PC-3 (cell line): ENCODE data around the gene SLAMF7. TPM values are rescaled to one million over a fixed set of nuclear protein-coding genes. Genes with fewer than 3 reads are reported as not detected.

Experiments used
- ATAC-seq: fragments of 200-7000 bp; cut with Tn5 transposase; 2 replicates; pipeline ENCODE4 v1.9.1; 2020; ENCODE audit warnings: mild to moderate bottlenecking, moderate library complexity
- BruUV-seq: library from RNA; stranded (reverse); fragments of 400-500 nt; replicated peaks from 2 replicates; lab custom pipeline; 2021; lab: Mats Ljungman, UMichigan
- CTCF ChIA-PET: fragments of 300-600 bp; sonication (Branson Sonifier 250); formaldehyde crosslinking; loops from one replicate; lab custom pipeline; 2022; ENCODE audit warnings: antibody characterized with exemption; lab: Charles Lee
- POLR2A ChIA-PET: fragments of 300-600 bp; sonication (Branson Sonifier 250); formaldehyde crosslinking; loops from one replicate; lab custom pipeline; 2022; ENCODE audit warnings: antibody characterized with exemption; ENCODE audit not compliant: unreplicated experiment; lab: Charles Lee
- DNase-seq: peaks from one replicate; pipeline ENCODE4 v3.0.0-alpha.2; 2015
- H2AFZ ChIP-seq: fragments of 300-600 bp; sonication (generic); 2 replicates; pipeline ENCODE4 v1.6.0; 2016; ENCODE audit warnings: antibody characterized with exemption, low read length
- H3F3A ChIP-seq: fragments of 300-600 bp; sonication (generic); one replicate; pipeline ENCODE4 v1.6.0; 2017; ENCODE audit warnings: antibody characterized with exemption, low read length, control low read depth, mild to moderate bottlenecking; ENCODE audit not compliant: unreplicated experiment
- H3K27ac ChIP-seq: fragments of 300-600 bp; sonication (generic); 2 replicates; pipeline ENCODE4 v1.5.1; 2016; ENCODE audit warnings: mild to moderate bottlenecking, low read length
- H3K27me3 ChIP-seq: fragments of 300-600 bp; sonication (generic); 2 replicates; pipeline ENCODE4 v1.6.1; 2016; ENCODE audit warnings: low read length, mixed read lengths
- H3K36me3 ChIP-seq: fragments of 300-600 bp; sonication (generic); 2 replicates; pipeline ENCODE4 v1.6.1; 2016; ENCODE audit warnings: low read depth, mixed run types, low read length, mixed read lengths
- H3K4me1 ChIP-seq: fragments of 300-600 bp; sonication (generic); 2 replicates; pipeline ENCODE4 v1.5.1; 2016; ENCODE audit warnings: low read length; ENCODE audit not compliant: insufficient read depth
- H3K4me2 ChIP-seq: fragments of 300-600 bp; sonication (generic); 2 replicates; pipeline ENCODE4 v1.6.0; 2016; ENCODE audit warnings: low read length
- H3K4me3 ChIP-seq: fragments of 300-600 bp; sonication (generic); 2 replicates; pipeline ENCODE4 v1.5.1; 2016; ENCODE audit warnings: mild to moderate bottlenecking, low read length, mixed read lengths
- H3K79me2 ChIP-seq: fragments of 300-600 bp; sonication (generic); 2 replicates; pipeline ENCODE4 v1.6.1; 2017; ENCODE audit warnings: low read length, mixed read lengths
- H3K9ac ChIP-seq: fragments of 300-600 bp; sonication (generic); 2 replicates; pipeline ENCODE4 v1.6.0; 2016; ENCODE audit warnings: mild to moderate bottlenecking, low read length
- H3K9me2 ChIP-seq: fragments of 300-600 bp; sonication (generic); replicated peaks from 2 replicates; pipeline ENCODE4 v1.6.1; 2016; ENCODE audit warnings: mixed run types, low read length, mixed read lengths
- H3K9me3 ChIP-seq: fragments of 300-600 bp; sonication (generic); 2 replicates; pipeline ENCODE4 v1.6.1; 2016; ENCODE audit warnings: low read length, mixed read lengths
- H4K20me1 ChIP-seq: fragments of 300-600 bp; sonication (generic); 2 replicates; pipeline ENCODE4 v1.6.1; 2016; ENCODE audit warnings: low read length, mixed read lengths
- CTCF ChIP-seq: fragments of 300-600 bp; sonication (generic); conservative IDR thresholded peaks from 2 replicates; pipeline ENCODE4 v1.5.1; 2017; ENCODE audit warnings: antibody characterized with exemption, low read depth, mild to moderate bottlenecking, low read length
- EZH2 ChIP-seq: fragments of 300-600 bp; sonication (generic); IDR thresholded peaks from one replicate; pipeline ENCODE4 v1.6.1; 2017; ENCODE audit warnings: antibody characterized with exemption, mild to moderate bottlenecking, low read length; ENCODE audit not compliant: unreplicated experiment
- EZH2phosphoT487 ChIP-seq: fragments of 300-600 bp; sonication (generic); IDR thresholded peaks from 2 replicates; pipeline ENCODE4 v1.6.1; 2018; ENCODE audit warnings: mild to moderate bottlenecking, antibody characterized with exemption, low read length, borderline replicate concordance
- intact Hi-C: fragments of 100-400 bp; cut with micrococcal nuclease; formaldehyde crosslinking; loops from 2 replicates; pipeline ENCODE4 v1.9.0; 2023
- total RNA-seq: library from RNA; depleted of rRNA; stranded (reverse); fragments of >200 nt; gene quantifications from 2 replicates; pipeline ENCODE4 v1.2.3, GENCODE V29; 2014

SLAMF7 gene
- total RNA-seq, 1 experiment from 2014 or later, result 0.15 TPM

GRCh38 chr1:160744199-160744851, 5.3 kb downstream of the SLAMF7 start:
- intact Hi-C loops, result no loop called here

DNA sequence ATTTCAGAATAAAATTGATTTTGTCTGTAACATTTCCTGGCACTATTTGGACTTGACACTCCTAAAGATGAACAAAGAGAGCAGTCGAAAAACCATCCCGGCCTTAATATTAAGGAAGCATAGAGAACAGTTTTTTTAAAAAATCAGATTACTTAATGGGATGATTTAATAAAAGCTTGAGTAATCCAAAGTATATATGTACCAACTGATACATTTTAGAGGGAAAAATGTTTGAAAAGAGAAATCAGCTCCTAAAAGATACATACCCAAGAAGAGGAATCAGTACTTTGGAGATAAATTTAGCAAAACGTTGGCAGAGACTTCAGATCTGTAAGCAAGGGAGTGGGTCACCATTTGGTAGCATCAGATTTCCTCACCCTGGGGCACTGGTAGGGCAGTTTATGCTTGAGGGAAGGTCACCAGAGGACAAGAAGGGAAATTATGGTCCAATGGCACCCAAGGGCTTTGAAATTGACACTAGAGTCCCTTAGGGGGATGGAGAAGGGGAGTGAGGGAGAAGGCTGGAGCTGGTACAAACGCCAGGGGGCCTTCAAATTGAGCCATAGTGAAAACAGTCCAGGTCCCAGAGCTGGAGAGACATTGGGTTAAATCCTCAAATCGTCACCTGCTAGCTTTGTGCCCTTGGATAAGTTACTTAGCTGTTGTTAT, 5.9 kb downstream of the SLAMF7 start:
- Histone ChIP-seq H3K9me3 (no peaks in the 10 kb centered on the region), H3K27ac (no peak overlapping the region), H3F3A (no peaks in the 10 kb centered on the region), H3K9me2 (no peaks in the 10 kb centered on the region), H4K20me1 (no peaks in the 10 kb centered on the region), H3K4me1 (peaks cover 23% of the 10 kb centered on the region), H2AFZ (no peak overlapping the region), H3K79me2 (no peaks in the 10 kb centered on the region), H3K4me3 (no peak overlapping the region), H3K27me3 (no peaks in the 10 kb centered on the region), H3K36me3 (no peaks in the 10 kb centered on the region), H3K4me2 (no peak overlapping the region), H3K9ac (no peak overlapping the region)
- ATAC-seq, result no peak
- BruUV-seq, result no TSS peak
- DNase-seq, result no peak
- TF ChIP-seq EZH2 (no peak), CTCF (no peak), EZH2phosphoT487 (no peak)
- ChIA-PET POLR2A (no interaction called here), CTCF (interaction anchor here (0.7 kb wide), 1 partner anchor 245 kb away, joined by 4 read pairs; no protein-coding TSS in a partner anchor)
- intact Hi-C loops, result no loop called here

More at GRCh38 chr1:160744199-160744851, 5.3 kb downstream of the SLAMF7 start:
- Histone ChIP-seq H3K36me3 (no peaks in the 10 kb centered on the region), H3K4me2 (no peak overlapping the region), H2AFZ (no peak overlapping the region), H3K9me3 (no peaks in the 10 kb centered on the region), H3K27ac (no peak overlapping the region), H3K9me2 (no peaks in the 10 kb centered on the region), H3K79me2 (no peaks in the 10 kb centered on the region), H4K20me1 (no peaks in the 10 kb centered on the region), H3K4me1 (peaks cover 25% of the 10 kb centered on the region), H3F3A (no peaks in the 10 kb centered on the region), H3K4me3 (no peak overlapping the region), H3K9ac (no peak overlapping the region), H3K27me3 (no peaks in the 10 kb centered on the region)
- no peak for TF ChIP-seq EZH2
- no TSS peak for BruUV-seq
- ChIA-PET CTCF (no interaction called here), POLR2A (no interaction called here)
- no peak for DNase-seq
- no peak for ATAC-seq

- TF ChIP-seq EZH2phosphoT487 (no peak), EZH2 (no peak)
- peaks cover 23% of the 10 kb centered on the region for H3K4me1 ChIP-seq
- H4K20me1 ChIP-seq, result no peaks in the 10 kb centered on the region
- BruUV-seq, result no TSS peak
- DNase-seq, result no peak
- ChIA-PET POLR2A (no interaction called here), CTCF (interaction anchor here (0.7 kb wide), 1 partner anchor 245 kb away, joined by 4 read pairs; no protein-coding TSS in a partner anchor)
- H3K27me3 ChIP-seq, result 0 out of 2 replicates have a peak, but pooled peaks cover 2% of the 10 kb centered on the region
- H3K36me3 ChIP-seq, result no peaks in the 10 kb centered on the region
- no peak overlapping the region for H3K9ac ChIP-seq
- no peaks in the 10 kb centered on the region for H3K9me2 ChIP-seq
- no peaks in the 10 kb centered on the region for H3F3A ChIP-seq
- H3K4me2 ChIP-seq, result no peak overlapping the region
- no peak for ATAC-seq
- no peak overlapping the region for H3K27ac ChIP-seq
- intact Hi-C loops, result no loop called here
- H3K4me3 ChIP-seq, result no peak overlapping the region
- no peak overlapping the region for H2AFZ ChIP-seq
- no peaks in the 10 kb centered on the region for H3K9me3 ChIP-seq
- H3K79me2 ChIP-seq, result no peaks in the 10 kb centered on the region
These were observed 6.5 kb downstream of the SLAMF7 start for GRCh38 chr1:160745551-160745950.
